Panc1 (cell line): Measurements from ENCODE around the gene AGBL4. TPM values are rescaled to one million over a fixed set of nuclear protein-coding genes. Genes with fewer than 3 reads are reported as not detected.
A peak's percentile ranks its signal among the peaks of the same experiment; 100 is the strongest.

Experiments used
- ATAC-seq: fragments of 200-7000 bp; cut with Tn5 transposase; 2 replicates; pipeline ENCODE4 v1.9.1; 2020; ENCODE audit warnings: mild to moderate bottlenecking, moderate library complexity
- BruUV-seq: library from RNA; stranded (reverse); fragments of 400-500 nt; replicated peaks from 2 replicates; lab custom pipeline; 2021; lab: Mats Ljungman, UMichigan
- CTCF ChIA-PET: fragments of 300-600 bp; sonication (Branson Sonifier 250); formaldehyde crosslinking; loops from one replicate; lab custom pipeline; 2022; ENCODE audit warnings: antibody characterized with exemption; lab: Charles Lee
- POLR2A ChIA-PET: fragments of 300-600 bp; sonication (Branson Sonifier 250); formaldehyde crosslinking; loops from one replicate; lab custom pipeline; 2022; ENCODE audit warnings: antibody characterized with exemption; lab: Charles Lee
- DNase-seq: peaks from one replicate; pipeline ENCODE4 v3.0.0-alpha.2; 2010; ENCODE audit warnings: low read depth, low spot score
- H3K27ac ChIP-seq: 2 replicates; pipeline ENCODE4 v1.5.1; 2011; ENCODE audit warnings: mild to moderate bottlenecking, low read length, inconsistent platforms
- H3K27me3 ChIP-seq: fragments of 200-500 bp; sonication (Bioruptor generic); 2 replicates; pipeline ENCODE4 v1.6.0; 2014; ENCODE audit warnings: low read length, inconsistent platforms; ENCODE audit not compliant: control insufficient read depth, insufficient read depth
- H3K36me3 ChIP-seq: fragments of 200-500 bp; sonication (Bioruptor generic); 2 replicates; pipeline ENCODE4 v1.5.1; 2014; ENCODE audit warnings: inconsistent platforms, mild to moderate bottlenecking, low read length, moderate library complexity; ENCODE audit not compliant: control insufficient read depth, insufficient read depth
- H3K4me1 ChIP-seq: 2 replicates; pipeline ENCODE4 v1.5.1; 2011; ENCODE audit warnings: inconsistent platforms, mild to moderate bottlenecking, low read length, moderate library complexity; ENCODE audit not compliant: control insufficient read depth, insufficient read depth
- H3K4me3 ChIP-seq, 2 experiments: 2 replicates each; pipeline ENCODE4 v1.5.1; 2011 to 2012; ENCODE audit warnings: low read depth in 2 of 2, low read length in 2 of 2, mild to moderate bottlenecking in 2 of 2, inconsistent platforms in 1 of 2, moderate library complexity in 1 of 2
- H3K9me3 ChIP-seq: fragments of 200-500 bp; sonication (Bioruptor generic); 2 replicates; pipeline ENCODE4 v1.5.1; 2014; ENCODE audit warnings: low read depth, mild to moderate bottlenecking, inconsistent platforms, low read length, moderate library complexity; ENCODE audit not compliant: control insufficient read depth, insufficient read depth
- CTCF ChIP-seq: fragments of 450-650 bp; IDR thresholded peaks from 2 replicates; pipeline ENCODE4 v1.5.1; 2017; ENCODE audit warnings: mild to moderate bottlenecking
- POLR2AphosphoS5 ChIP-seq: IDR thresholded peaks from 2 replicates; pipeline ENCODE4 v1.6.1; 2012; ENCODE audit warnings: mild to moderate bottlenecking, low read depth, low read length, moderate library complexity
- REST ChIP-seq, 2 experiments: IDR thresholded peaks; 2 replicates each; pipeline ENCODE4 v1.6.1; 2011 to 2012; ENCODE audit warnings: low read depth in 2 of 2, control low read depth in 1 of 2, low read length in 1 of 2, mild to moderate bottlenecking in 1 of 2, moderate library complexity in 1 of 2; ENCODE audit not compliant: insufficient read depth in 1 of 2
- SIN3A ChIP-seq: IDR thresholded peaks from 2 replicates; pipeline ENCODE4 v1.6.1; 2012; ENCODE audit warnings: low read depth, mild to moderate bottlenecking, low read length, moderate library complexity, borderline replicate concordance; ENCODE audit not compliant: insufficient read depth
- TCF7L2 ChIP-seq: IDR thresholded peaks from 2 replicates; pipeline ENCODE4 v1.6.1; 2011; ENCODE audit warnings: mild to moderate bottlenecking, low read depth, low read length, inconsistent platforms
- in situ Hi-C: cut with HindIII; loops from 2 replicates; pipeline ENCODE4 v1.10.0; 2016; ENCODE audit warnings: low sequenced_read_pairs, low pct_unique_long_range_greater_than_20kb
- intact Hi-C: fragments of 100-400 bp; cut with micrococcal nuclease; formaldehyde crosslinking; loops from one replicate; pipeline ENCODE4 v1.10.0; 2022; ENCODE audit not compliant: unreplicated experiment
- total RNA-seq: library from RNA; stranded (reverse); gene quantifications from one replicate; pipeline ENCODE4 v1.2.1, GENCODE V29; 2021; ENCODE audit not compliant: unreplicated experiment

Gene AGBL4
- total RNA-seq, 1 experiment from 2014 or later, result not detected

- no peak overlapping the region for H3K27ac ChIP-seq
- no TSS peak for BruUV-seq
- ChIA-PET POLR2A (no interaction called here), CTCF (no interaction called here)
- ATAC-seq, result no peak
- H3K27me3 ChIP-seq, result no peaks in the 10 kb centered on the region
- H3K4me1 ChIP-seq, result no peaks in the 10 kb centered on the region
- intact Hi-C loops, result no loop called here
- TF ChIP-seq SIN3A (no peak), TCF7L2 (no peak)
- in situ Hi-C loops, result no loop called here
- DNase-seq, result no peak
- no peaks in the 10 kb centered on the region for H3K9me3 ChIP-seq
- H3K4me3 ChIP-seq, result no peak overlapping the region
- H3K36me3 ChIP-seq, result no peaks in the 10 kb centered on the region
These were observed 346.0 kb downstream of the AGBL4 start for GRCh38 chr1:49677706-49678105.

- H3K4me3 ChIP-seq, result no peak overlapping the region
- no peaks in the 10 kb centered on the region for H3K27me3 ChIP-seq
- no peaks in the 10 kb centered on the region for H3K36me3 ChIP-seq
- H3K27ac ChIP-seq, result no peak overlapping the region
- ATAC-seq, result no peak
- intact Hi-C loops (no loop called here), in situ Hi-C loops (no loop called here)
- H3K9me3 ChIP-seq, result no peaks in the 10 kb centered on the region; the same call in 1 of the 2 replicates
- DNase-seq, result no peak
- TF ChIP-seq CTCF (no peak; the same call in 1 of the 2 replicates), SIN3A (no peak), TCF7L2 (no peak), POLR2AphosphoS5 (no peak), REST (IDR thresholded peaks at IDR 0.05; ENCODE audit: insufficient read depth in 1 of 2, low read depth in 2 of 2, low read length in 1 of 2) (no peak)
- no peaks in the 10 kb centered on the region for H3K4me1 ChIP-seq
- CTCF ChIA-PET, result no interaction called here
- BruUV-seq, result no TSS peak
- POLR2A ChIA-PET, result no interaction called here
These were observed 372.6 kb downstream of the AGBL4 start for GRCh38 chr1:49651136-49651535.

GRCh38 chr1:49630156-49630555, 393.6 kb downstream of the AGBL4 start:
- intact Hi-C loops, result no loop called here
- CTCF ChIA-PET, result no interaction called here

More at GRCh38 chr1:49630156-49630555, 393.6 kb downstream of the AGBL4 start:
- Histone ChIP-seq H3K4me1 (no peaks in the 10 kb centered on the region), H3K4me3 (no peak overlapping the region), H3K9me3 (no peaks in the 10 kb centered on the region), H3K27ac (no peak overlapping the region), H3K27me3 (no peaks in the 10 kb centered on the region), H3K36me3 (no peaks in the 10 kb centered on the region)
- DNase-seq (no peak), ATAC-seq (no peak)
- TF ChIP-seq TCF7L2 (no peak), CTCF (0 out of 2 replicates have a peak, but pooled peaks have one; percentile 11)
- no TSS peak for BruUV-seq
- in situ Hi-C loops, result no loop called here
- POLR2A ChIA-PET, result no interaction called here
